ENCODE results near the gene HACD2. TPM values are rescaled to one million over a fixed set of nuclear protein-coding genes. Genes with fewer than 3 reads are reported as not detected.
"Not testable (repeated sequence)": the region's sequence is repeated elsewhere in the genome, so short reads cannot be mapped to it uniquely, and the experiment has no call there.

The HACD2 gene
- total and polyA plus RNA-seq, 2 donors, result 15.0 to 38.3 TPM

DNA sequence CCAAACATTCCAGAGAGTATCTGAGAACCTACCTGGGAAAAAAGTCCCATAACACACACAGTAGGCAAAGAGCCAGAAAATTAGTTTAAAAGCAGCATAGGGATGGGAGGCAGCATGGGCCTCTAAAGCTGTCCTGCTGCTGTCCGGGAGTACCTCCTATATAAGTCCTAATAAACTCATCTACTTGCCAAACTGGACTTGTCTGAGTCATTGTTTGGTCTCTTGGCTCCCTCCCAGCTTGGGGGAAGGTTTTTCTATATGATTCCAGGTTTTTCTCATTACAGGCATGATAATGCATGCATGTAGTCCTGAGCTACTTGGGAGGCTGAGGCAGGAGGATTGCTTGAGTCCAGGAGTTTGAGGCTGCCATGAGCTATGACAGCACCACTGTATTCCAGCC is 17.5 kb upstream of the HACD2 start:
- Histone ChIP-seq H3K27ac (ENCODE audit: low read depth) (no peak overlapping the region), H3K36me3 (ENCODE audit: insufficient read depth) (no peaks in the 10 kb centered on the region), H3K4me1 (ENCODE audit: insufficient read depth) (no peaks in the 10 kb centered on the region), H3K4me3 (ENCODE audit: low read depth, low read length) (no peak overlapping the region)
- no peak for DNase-seq (ENCODE audit: extremely low spot score)
- 54% methylated on average over 1 of the region's 1 CpG for WGBS

DNA sequence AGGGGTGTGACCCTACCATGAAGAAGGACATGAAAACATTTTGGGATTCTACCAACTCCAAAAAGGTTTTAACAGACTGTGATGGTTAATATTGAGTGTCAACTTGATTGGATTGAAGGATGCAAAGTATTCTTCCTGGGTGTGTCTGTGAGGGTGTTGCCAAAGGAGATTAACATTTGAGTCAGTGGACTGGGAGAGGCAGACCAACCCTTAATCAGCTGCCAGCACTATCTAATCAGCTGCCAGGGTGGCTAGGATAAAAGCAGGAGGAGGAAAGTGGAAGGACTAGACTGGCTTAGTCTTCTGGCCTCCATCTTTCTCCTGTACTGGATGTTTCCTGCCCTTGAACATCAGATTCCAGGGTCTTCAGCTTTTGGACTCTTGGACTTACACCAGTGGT is 16.0 kb upstream of the HACD2 start:
- H3K27ac ChIP-seq (ENCODE audit: low read depth); H3K4me1 ChIP-seq (ENCODE audit: insufficient read depth); DNase-seq (ENCODE audit: extremely low spot score); H3K36me3 ChIP-seq (ENCODE audit: insufficient read depth); H3K4me3 ChIP-seq (ENCODE audit: low read depth, low read length): not testable (repeated sequence)

DNA sequence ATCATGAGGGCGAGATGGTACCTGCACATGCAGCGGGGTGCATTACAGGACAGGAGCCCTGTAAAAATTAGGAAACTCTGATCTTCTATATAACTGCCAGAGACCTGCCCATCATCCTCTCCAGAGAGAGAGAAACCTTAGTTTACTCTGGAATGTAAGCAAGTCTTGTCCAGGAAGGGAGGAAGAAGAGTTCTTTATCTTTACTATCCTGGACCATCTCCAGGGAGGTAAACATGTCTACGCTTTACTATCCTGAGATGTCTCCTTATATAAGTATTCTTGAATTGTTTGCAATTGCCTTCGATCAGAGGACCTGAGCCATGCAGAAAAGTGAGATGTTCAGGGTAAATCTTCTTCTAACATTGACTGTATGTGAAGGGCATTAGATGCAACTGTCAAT is 12.7 kb upstream of the HACD2 start:
- Histone ChIP-seq H3K27ac (ENCODE audit: low read depth) (no peak overlapping the region), H3K4me3 (ENCODE audit: low read depth, low read length) (no peak overlapping the region), H3K36me3 (ENCODE audit: insufficient read depth) (no peaks in the 10 kb centered on the region), H3K4me1 (ENCODE audit: insufficient read depth) (no peaks in the 10 kb centered on the region)
- DNase-seq (ENCODE audit: extremely low spot score), result no peak
- 57% methylated on average over 4 of the region's 4 CpGs for WGBS

DNA sequence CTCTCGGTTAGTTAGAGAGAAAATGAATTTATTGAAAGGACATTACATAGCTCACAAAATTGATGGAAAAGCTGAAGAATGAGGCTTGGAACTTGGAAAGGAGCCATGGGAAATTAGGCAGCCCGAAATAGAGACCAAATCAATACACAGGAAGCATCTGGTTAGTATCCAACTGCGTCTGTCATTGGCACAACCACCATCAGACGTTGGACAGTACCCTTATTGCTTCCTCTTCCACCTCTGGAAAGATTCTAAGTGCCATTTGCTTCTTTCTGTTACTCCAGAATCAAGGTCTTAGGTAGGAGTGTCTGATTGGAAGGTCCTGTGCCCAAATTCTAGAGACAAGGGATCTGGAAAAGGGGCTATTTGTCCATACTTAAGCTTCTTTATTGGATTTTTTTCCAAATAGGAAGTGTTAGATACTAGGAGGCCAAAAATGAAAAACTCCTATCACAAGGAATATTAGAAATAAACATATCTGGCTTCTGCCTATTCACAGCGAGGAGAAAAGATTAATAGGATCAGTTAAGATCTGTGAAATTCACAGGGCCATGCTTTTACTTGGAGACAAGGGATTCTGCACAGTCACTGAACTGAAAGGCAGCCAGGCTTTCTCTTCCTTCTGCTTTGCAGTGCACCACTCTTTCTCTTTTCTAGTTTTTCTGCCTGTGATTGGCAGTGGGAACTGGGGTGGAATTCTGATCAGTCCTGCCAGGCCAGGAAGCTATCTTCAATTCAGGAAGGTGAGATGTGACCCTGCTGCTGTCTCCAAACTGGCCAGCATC is 10.7 kb upstream of the HACD2 start:
- Histone ChIP-seq H3K4me3 (ENCODE audit: low read depth, low read length) (no peak overlapping the region), H3K4me1 (ENCODE audit: insufficient read depth) (no peaks in the 10 kb centered on the region), H3K27ac (ENCODE audit: low read depth) (no peak overlapping the region), H3K36me3 (ENCODE audit: insufficient read depth) (no peaks in the 10 kb centered on the region)
- DNase-seq (ENCODE audit: extremely low spot score), result no peak
- WGBS, result 76% methylated on average over 5 of the region's 5 CpGs

DNA sequence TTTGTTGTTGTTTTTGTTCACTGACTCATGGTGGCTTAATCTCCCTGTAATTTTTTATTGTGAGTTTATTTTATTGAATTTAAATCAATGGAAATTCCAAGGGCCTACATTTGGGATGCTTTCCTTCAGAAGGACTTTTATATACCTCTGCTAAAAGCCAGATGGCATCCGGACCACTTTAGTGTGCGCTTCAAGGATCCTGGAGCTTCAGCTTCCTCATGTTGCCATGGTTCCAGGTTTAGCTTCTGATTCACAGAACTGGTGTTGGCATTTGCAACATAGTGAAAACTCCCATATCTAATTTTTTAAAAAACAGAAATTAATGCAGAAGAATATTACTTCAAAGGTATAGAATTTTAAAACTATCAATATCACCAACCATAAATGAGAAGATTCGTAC is 8.5 kb upstream of the HACD2 start:
- H3K36me3 ChIP-seq (ENCODE audit: insufficient read depth), result no peaks in the 10 kb centered on the region
- no peaks in the 10 kb centered on the region for H3K4me1 ChIP-seq (ENCODE audit: insufficient read depth)
- H3K4me3 ChIP-seq (ENCODE audit: low read depth, low read length), result no peak overlapping the region
- WGBS, result 94% methylated on average over 3 of the region's 3 CpGs
- no peak overlapping the region for H3K27ac ChIP-seq (ENCODE audit: low read depth)
- no peak for DNase-seq (ENCODE audit: extremely low spot score)

DNA sequence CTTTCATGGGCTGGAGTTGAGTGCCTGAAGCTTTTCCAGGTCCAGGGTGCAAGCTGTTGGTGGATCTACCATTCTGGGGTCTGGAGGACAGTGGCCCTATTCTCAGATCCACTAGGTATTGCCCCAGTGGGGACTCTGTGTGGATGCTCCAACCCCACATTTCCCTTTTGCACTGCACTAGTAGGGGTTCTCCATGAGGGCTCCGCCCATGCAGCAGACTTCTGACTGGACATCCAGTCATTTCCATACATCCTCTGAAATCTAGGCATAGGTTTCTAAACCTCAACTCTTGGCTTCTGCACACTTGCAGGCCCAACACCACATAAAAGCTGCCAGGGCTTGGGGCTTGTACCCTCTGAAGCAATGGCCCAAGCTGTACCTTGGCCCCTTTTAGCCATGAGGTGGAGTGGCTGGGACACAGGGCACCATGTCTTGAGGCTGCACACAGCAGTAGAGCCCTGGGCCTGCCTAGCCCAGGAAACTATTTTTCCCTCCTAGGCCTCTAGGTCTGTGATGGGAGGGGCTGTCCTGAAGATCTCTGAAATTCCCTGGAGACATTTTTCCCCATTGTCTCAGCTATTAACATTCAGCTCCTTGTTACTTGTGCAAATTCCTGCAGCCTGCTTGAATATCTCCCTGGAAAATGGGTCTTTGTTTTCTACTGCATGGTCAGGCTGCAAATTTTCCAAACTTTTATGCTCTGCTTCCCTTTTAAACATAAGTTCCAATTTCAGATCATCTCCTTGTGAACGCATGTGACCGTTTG is 6.0 kb upstream of the HACD2 start:
- H3K27ac ChIP-seq (ENCODE audit: low read depth), result no peak overlapping the region
- peaks cover 4% of the 10 kb centered on the region for H3K4me1 ChIP-seq (ENCODE audit: insufficient read depth)
- no peak for DNase-seq (ENCODE audit: extremely low spot score)
- H3K4me3 ChIP-seq (ENCODE audit: low read depth, low read length), result no peak overlapping the region
- WGBS, result 97% methylated on average over 3 of the region's 3 CpGs
- no peaks in the 10 kb centered on the region for H3K36me3 ChIP-seq (ENCODE audit: insufficient read depth)

DNA sequence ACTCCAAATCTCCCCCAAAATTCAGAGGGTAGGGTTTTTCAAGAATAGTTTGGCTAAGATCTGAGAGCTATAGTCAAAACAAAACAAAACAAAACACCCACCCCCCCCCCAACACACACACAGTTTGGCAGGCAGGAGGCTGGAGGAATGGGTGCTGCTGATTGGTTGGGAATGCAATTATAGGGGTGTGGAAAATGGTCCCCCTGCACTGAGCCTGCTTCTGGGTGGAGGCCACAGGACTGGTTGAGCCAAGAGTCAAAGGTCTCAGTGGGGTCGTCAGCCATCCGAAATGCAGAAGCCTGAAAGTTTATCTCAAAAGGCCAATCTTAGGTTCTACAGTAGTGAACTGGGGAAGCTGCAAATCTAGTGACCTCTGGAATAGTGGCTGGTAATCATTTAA is 2.5 kb upstream of the HACD2 start:
- DNase-seq (ENCODE audit: extremely low spot score), result no peak
- peaks cover 4% of the 10 kb centered on the region for H3K4me1 ChIP-seq (ENCODE audit: insufficient read depth)
- H3K36me3 ChIP-seq (ENCODE audit: insufficient read depth), result no peaks in the 10 kb centered on the region
- no peak overlapping the region for H3K27ac ChIP-seq (ENCODE audit: low read depth)
- no peak overlapping the region for H3K4me3 ChIP-seq (ENCODE audit: low read depth, low read length)
- 84% methylated on average over 2 of the region's 2 CpGs for WGBS

DNA sequence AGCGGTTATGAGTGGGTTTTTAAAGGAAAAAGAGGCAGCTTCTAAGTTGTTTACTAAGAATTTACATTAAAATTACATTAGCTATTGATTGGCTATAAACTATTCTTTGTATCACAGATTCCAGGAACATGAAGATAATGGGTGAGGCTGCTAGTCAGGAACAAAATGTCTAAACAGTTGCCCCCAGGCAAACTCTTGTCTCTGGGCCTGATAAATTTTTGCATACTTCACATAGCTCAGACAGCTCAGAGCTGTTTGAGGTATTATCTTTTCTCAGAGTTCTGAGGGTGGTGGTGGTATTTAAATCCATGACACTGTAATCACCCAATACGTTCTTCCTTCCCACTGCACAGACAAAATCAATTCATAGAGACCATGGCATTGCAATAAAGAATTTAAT is 2.1 kb upstream of the HACD2 start:
- DNase-seq (ENCODE audit: extremely low spot score), result no peak
- Histone ChIP-seq H3K27ac (ENCODE audit: low read depth) (no peak overlapping the region), H3K36me3 (ENCODE audit: insufficient read depth) (no peaks in the 10 kb centered on the region), H3K4me1 (ENCODE audit: insufficient read depth) (peaks cover 4% of the 10 kb centered on the region), H3K4me3 (ENCODE audit: low read depth, low read length) (no peak overlapping the region)
- 77% methylated on average over 2 of the region's 2 CpGs for whole genome bisulfite sequencing

DNA sequence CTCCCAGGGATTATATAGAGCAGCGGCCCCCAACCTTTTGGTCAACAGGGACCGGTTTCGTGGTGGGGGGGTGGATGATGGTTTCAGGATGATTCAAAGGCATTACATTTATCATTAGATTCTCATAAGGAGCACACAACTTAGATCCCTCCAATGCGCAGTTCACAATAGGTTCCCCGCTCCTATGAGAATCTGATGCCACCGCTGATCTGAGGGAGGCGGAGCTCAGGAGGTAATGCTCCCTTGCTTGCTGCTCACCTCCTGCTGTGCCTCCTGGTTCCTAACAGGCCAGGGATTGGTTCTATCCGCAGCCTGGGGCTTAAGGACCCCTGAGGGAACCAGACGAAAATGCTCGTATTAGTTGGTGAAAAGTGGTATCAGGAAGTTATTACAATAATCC is 1.3 kb upstream of the HACD2 start:
- Histone ChIP-seq H3K4me3 (ENCODE audit: low read depth, low read length) (peak overlapping the region; percentile 44), H3K27ac (ENCODE audit: low read depth) (no peak overlapping the region), H3K4me1 (ENCODE audit: insufficient read depth) (peaks cover 4% of the 10 kb centered on the region), H3K36me3 (ENCODE audit: insufficient read depth) (no peaks in the 10 kb centered on the region)
- WGBS, result 6% methylated on average over 10 of the region's 10 CpGs
- no peak for DNase-seq (ENCODE audit: extremely low spot score)

DNA sequence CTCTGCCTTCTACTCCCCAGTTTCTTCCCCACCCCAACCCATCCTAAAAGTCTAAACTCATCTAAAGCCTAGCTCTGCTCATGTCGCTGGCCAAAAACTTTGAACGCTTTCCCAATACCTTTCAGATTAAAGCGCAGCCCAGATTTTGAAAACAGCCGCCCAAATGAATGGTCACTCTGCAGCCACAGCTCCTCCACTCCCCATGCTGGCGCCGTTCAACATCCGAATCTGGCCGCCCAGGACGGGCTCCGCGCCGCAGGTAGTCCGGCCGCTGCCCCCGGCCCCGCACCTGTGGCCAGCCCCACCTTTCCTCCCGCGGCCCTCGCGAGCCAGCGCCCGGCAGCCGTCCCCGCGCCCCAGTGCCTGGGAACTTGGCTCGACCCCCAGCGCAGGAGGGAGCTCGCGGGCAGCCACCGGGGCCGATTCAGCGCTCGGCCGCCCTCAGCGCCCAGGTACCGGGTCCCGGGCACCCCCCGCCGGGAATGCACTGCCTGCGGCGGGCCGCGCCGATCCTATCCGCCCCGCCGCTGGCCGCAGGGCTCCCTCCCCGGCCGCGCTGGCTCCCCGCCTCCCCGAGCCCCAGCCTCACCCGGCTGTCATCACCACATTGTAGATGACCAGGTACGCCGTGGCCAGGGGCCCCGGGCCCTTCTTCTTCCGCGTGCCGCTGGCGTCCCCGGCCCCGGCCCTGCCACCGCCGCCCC is 417 bp downstream of the HACD2 start:
- Histone ChIP-seq H3K4me3 (ENCODE audit: low read depth, low read length) (peak overlapping the region; percentile 60), H3K4me1 (ENCODE audit: insufficient read depth) (peaks cover 4% of the 10 kb centered on the region), H3K36me3 (ENCODE audit: insufficient read depth) (peaks cover 4% of the 10 kb centered on the region), H3K27ac (ENCODE audit: low read depth) (peak overlapping the region; percentile 70)
- no peak for DNase-seq (ENCODE audit: extremely low spot score)
- WGBS, result under 1% methylated on average over 65 of the region's 65 CpGs

DNA sequence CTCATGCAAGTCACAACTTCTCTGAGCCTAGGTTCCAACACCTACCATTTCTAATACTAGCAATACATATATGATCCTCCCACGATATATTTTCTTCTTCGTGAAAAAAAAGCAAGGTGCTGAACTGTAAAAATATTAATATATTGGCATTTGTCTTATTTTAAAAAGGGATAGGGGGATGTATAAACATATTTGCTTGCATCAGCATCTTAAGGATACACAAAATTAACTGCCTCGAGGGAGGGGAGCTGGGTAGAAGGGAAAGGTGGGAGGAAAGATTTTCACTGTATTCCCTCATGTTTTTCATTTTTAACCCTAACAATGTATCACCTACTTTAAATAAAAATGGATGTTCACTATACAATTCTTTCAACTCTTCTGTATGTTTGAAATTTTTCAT is 1.3 kb downstream of the HACD2 start:
- Histone ChIP-seq H3K36me3 (ENCODE audit: insufficient read depth) (peaks cover 4% of the 10 kb centered on the region), H3K4me3 (ENCODE audit: low read depth, low read length) (no peak overlapping the region), H3K4me1 (ENCODE audit: insufficient read depth) (peaks cover 4% of the 10 kb centered on the region), H3K27ac (ENCODE audit: low read depth) (no peak overlapping the region)
- 76% methylated on average over 3 of the region's 3 CpGs for WGBS
- DNase-seq (ENCODE audit: extremely low spot score), result no peak

DNA sequence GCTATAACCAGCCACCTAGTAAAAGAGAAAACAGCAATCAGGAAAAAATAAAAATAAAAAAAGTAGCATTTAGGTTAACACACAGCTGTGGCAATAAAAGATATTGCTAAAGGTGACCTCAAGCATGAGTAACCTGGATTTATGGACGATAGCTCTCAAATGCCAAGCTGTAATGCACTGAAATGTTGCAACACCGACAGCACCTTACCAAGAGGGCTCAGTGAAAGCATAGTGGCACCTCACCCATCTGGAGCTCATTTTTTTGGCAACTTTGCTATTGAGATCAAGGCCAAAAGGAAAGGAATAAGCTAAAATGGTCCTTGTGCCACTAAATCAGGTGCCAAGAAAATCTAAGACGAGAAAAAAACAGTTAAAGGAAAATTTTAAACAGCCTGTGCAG is 2.5 kb downstream of the HACD2 start:
- peaks cover 4% of the 10 kb centered on the region for H3K36me3 ChIP-seq (ENCODE audit: insufficient read depth)
- H3K4me1 ChIP-seq (ENCODE audit: insufficient read depth), result peaks cover 4% of the 10 kb centered on the region
- 88% methylated on average over 3 of the region's 3 CpGs for WGBS
- DNase-seq (ENCODE audit: extremely low spot score), result no peak
- H3K27ac ChIP-seq (ENCODE audit: low read depth), result no peak overlapping the region
- no peak overlapping the region for H3K4me3 ChIP-seq (ENCODE audit: low read depth, low read length)

DNA sequence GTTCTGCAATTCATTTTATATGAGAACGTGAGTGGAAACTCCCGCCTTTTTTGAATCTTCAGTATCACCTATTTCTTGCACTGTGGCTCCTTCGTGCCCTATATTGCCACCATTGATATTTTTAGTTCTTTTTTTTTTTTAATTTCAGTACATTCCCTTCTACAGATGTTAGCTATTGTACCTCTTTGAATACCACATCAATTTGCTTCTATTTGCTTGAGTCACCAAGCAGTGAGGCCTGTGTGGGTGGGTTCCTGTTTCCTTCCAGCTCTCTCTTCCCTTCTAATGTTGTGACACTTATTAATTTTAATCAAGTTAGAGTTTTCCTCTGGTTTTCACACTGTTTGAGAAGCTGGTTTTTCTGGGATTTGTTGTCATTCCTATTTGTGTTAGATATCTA is 8.7 kb downstream of the HACD2 start:
- DNase-seq (ENCODE audit: extremely low spot score), result no peak
- H3K4me3 ChIP-seq (ENCODE audit: low read depth, low read length), result no peak overlapping the region
- 93% methylated on average over 3 of the region's 3 CpGs for WGBS
- no peaks in the 10 kb centered on the region for H3K4me1 ChIP-seq (ENCODE audit: insufficient read depth)
- H3K27ac ChIP-seq (ENCODE audit: low read depth), result no peak overlapping the region
- peaks cover 7% of the 10 kb centered on the region for H3K36me3 ChIP-seq (ENCODE audit: insufficient read depth)

DNA sequence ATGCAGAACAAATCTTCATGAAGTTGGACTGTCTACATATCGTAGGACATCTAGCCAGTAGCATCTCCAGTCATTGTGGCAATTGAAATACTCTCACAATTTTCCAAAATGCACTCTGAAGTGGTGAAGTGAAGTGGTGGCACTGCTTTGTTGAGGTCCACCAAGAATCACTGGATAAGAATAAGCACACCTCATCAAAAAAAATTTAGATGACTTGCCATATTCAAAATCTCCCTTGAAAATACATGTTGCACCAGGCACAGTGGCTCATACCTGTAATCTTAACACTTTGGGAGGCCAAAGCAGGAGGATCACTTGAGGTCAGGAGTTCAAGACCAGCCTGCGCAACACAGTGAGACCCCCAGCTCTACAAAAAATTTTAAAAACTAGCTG is 12.9 kb downstream of the HACD2 start:
- Histone ChIP-seq H3K36me3 (ENCODE audit: insufficient read depth) (peaks cover 3% of the 10 kb centered on the region), H3K4me3 (ENCODE audit: low read depth, low read length) (no peak overlapping the region), H3K27ac (ENCODE audit: low read depth) (no peak overlapping the region), H3K4me1 (ENCODE audit: insufficient read depth) (no peaks in the 10 kb centered on the region)
- 79% methylated on average over 2 of the region's 2 CpGs for WGBS
- no peak for DNase-seq (ENCODE audit: extremely low spot score)

Measured in urinary bladder (tissue), 4 donors.